Thymus (tissue), 2 donors: ENCODE data around the gene LRRC30. TPM values are rescaled to one million over a fixed set of nuclear protein-coding genes. Genes with fewer than 3 reads are reported as not detected.

Source experiments
- polyA plus RNA-seq: library from polyadenylated mRNA; stranded (reverse); fragments of 200-250 nt; gene quantifications from one replicate; pipeline ENCODE4 v1.2.3, GENCODE V29; 2013
- total RNA-seq: library from RNA; stranded (reverse); fragments of 120-200 nt; gene quantifications from one replicate; pipeline ENCODE4 v1.2.4, GENCODE V29; 2013
- donor health status: healthy.

LRRC30 gene
- total and polyA plus RNA-seq, 2 donors, result 0.05 to 0.14 TPM

Other genes with a start within 250 kb of the LRRC30 start
- gene LAMA1, start 113.3 kb upstream of the LRRC30 start, total RNA-seq, result 0.71 TPM
- gene LAMA1, start 113.3 kb upstream of the LRRC30 start, polyA plus RNA-seq, result 2.9 TPM